ENCODE results near the gene URGCP. TPM values are rescaled to one million over a fixed set of nuclear protein-coding genes. Genes with fewer than 3 reads are reported as not detected.

URGCP gene
- total RNA-seq, 1 experiment from 2014 or later: 30.7 TPM

GRCh38 chr7:43871064-43871463 lies 35.3 kb downstream of the URGCP start:
- H3K4me2 ChIP-seq (ENCODE audit: insufficient read depth, insufficient read length, low read length): no peak overlapping the region
- no peak overlapping the region for H2AK5ac ChIP-seq (ENCODE audit: insufficient read length, low read length)
- no peak overlapping the region for H4K8ac ChIP-seq (replicated peaks; ENCODE audit: insufficient read length, low read depth, low read length)
- WGBS (ENCODE audit: extremely low coverage, insufficient read length, low lambda C conversion rate): no CpG with 5 or more reads among the region's 3 CpGs
- no peak overlapping the region for H3K14ac ChIP-seq (ENCODE audit: insufficient read depth, low read length)
- H4K20me1 ChIP-seq (ENCODE audit: control insufficient read depth, insufficient read depth, insufficient read length): no peaks in the 10 kb centered on the region
- no peaks in the 10 kb centered on the region for H3K79me1 ChIP-seq (ENCODE audit: insufficient read depth, low read depth, low read length, poor library complexity, severe bottlenecking)
- no peaks in the 10 kb centered on the region for H3K9me3 ChIP-seq (ENCODE audit: control insufficient read depth, low read depth, low read length)
- H3K4me1 ChIP-seq (ENCODE audit: insufficient read depth, low read length): peaks cover 3% of the 10 kb centered on the region; the same call in 1 of the 2 replicates
- Mint-ChIP-seq H3K9me3 (no peaks in the 10 kb centered on the region), H3K27ac (no peak overlapping the region; a peak in 1 of 7 replicates), H3K27me3 (ENCODE audit: low read depth) (peaks cover 5% of the 10 kb centered on the region; the same call in 1 of the 2 replicates), H3K4me3 (no peak overlapping the region), H3K4me1 (peaks cover 41% of the 10 kb centered on the region in 2 experiments), H3K36me3 (ENCODE audit: insufficient read depth in 1 of 3, low read depth in 3 of 3) (peaks cover 13 to 21% (median 20%) of the 10 kb centered on the region in 3 experiments)
- no peak overlapping the region for H3K18ac ChIP-seq (ENCODE audit: insufficient read length, low read depth, low read length)
- no peak overlapping the region for H3T11ph ChIP-seq (ENCODE audit: low read length)
- peaks cover 6% of the 10 kb centered on the region for H3K23me2 ChIP-seq (ENCODE audit: insufficient read length, low read depth, low read length, poor library complexity, severe bottlenecking)
- H3K56ac ChIP-seq (ENCODE audit: insufficient read length, low read depth, low read length): no peak overlapping the region
- no peak overlapping the region for H2BK15ac ChIP-seq (ENCODE audit: low read depth, low read length)
- no peak overlapping the region for H3K9ac ChIP-seq (ENCODE audit: extremely low read depth, insufficient read length, low read length)
- no peak overlapping the region for H3K27ac ChIP-seq (ENCODE audit: insufficient read length, low read depth, low read length)
- TF ChIP-seq, protein P1, sequence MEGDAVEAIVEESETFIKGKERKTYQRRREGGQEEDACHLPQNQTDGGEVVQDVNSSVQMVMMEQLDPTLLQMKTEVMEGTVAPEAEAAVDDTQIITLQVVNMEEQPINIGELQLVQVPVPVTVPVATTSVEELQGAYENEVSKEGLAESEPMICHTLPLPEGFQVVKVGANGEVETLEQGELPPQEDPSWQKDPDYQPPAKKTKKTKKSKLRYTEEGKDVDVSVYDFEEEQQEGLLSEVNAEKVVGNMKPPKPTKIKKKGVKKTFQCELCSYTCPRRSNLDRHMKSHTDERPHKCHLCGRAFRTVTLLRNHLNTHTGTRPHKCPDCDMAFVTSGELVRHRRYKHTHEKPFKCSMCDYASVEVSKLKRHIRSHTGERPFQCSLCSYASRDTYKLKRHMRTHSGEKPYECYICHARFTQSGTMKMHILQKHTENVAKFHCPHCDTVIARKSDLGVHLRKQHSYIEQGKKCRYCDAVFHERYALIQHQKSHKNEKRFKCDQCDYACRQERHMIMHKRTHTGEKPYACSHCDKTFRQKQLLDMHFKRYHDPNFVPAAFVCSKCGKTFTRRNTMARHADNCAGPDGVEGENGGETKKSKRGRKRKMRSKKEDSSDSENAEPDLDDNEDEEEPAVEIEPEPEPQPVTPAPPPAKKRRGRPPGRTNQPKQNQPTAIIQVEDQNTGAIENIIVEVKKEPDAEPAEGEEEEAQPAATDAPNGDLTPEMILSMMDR (conservative IDR thresholded peaks at IDR 0.05): no peak
- H4K91ac ChIP-seq (ENCODE audit: insufficient read length, low read depth, low read length): no peak overlapping the region
- no peak overlapping the region for H2BK12ac ChIP-seq (ENCODE audit: insufficient read length, low read depth, low read length)
- H2BK20ac ChIP-seq (ENCODE audit: low read depth, low read length, poor library complexity, severe bottlenecking): no peak overlapping the region
- H3K27me3 ChIP-seq (ENCODE audit: insufficient read depth, low read length): 0 out of 2 replicates have a peak, but pooled peaks cover 2% of the 10 kb centered on the region
- no peak overlapping the region for H2BK5ac ChIP-seq (ENCODE audit: insufficient read length, low read length)
- DNase-seq: no peak
- no peak overlapping the region for H2AFZ ChIP-seq (ENCODE audit: low read length)
- H3K79me2 ChIP-seq (ENCODE audit: insufficient read depth, low read length): no peaks in the 10 kb centered on the region
- H2BK120ac ChIP-seq (ENCODE audit: low read depth, low read length, poor library complexity, severe bottlenecking): no peak overlapping the region
- no peak overlapping the region for H3K23ac ChIP-seq (ENCODE audit: insufficient read length, low read depth, low read length)
- H4K5ac ChIP-seq (ENCODE audit: insufficient read length, low read depth, low read length): no peak overlapping the region
- no peak overlapping the region for H3K4ac ChIP-seq (ENCODE audit: low read depth, low read length)

Measured in H9 (cell line).